ENCODE measurements around the gene ZNF217.
"Not testable (repeated sequence)": the region's sequence is repeated elsewhere in the genome, so short reads cannot be mapped to it uniquely, and the experiment has no call there.

ZNF217 gene

DNA sequence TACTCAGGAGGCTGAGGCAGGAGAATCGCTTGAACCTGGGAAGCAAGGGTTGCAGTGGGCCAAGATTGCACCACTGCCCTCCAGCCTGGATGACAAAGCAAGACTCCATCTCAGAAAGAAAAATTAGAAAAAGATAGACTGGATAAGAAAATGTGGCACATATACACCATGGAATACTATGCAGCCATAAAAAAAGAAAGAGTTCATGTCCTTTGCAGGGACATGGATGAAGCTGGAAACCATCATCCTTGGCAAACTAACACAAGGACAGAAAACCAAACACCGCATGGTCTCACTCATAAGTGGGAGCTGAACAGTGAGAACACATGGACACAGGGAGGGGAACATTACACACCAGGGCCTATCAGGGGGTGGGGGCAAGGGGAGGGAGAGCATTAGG, 70.0 kb downstream of the ZNF217 start:
- not testable (repeated sequence) for DNase-seq

DNA sequence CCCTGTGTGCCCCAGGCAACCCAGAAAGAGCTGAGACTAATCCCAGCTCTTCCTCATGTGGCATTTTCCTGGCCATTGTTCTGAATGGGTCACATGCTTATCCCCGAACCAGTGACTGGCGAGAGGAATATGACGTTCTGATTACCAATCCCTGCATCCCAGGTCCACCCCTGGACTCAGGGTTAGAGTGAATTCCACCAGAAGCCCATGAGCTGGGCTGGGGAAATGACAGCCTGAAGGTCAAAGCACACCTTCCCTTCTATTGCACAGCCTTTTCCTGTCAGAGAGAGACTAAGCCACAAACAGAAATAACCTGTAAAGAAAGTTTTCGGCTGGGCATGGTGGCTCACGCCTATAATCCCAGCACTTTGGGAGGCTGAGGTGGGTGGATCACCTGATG, 70.9 kb downstream of the ZNF217 start:
- DNase-seq, result no peak

DNA sequence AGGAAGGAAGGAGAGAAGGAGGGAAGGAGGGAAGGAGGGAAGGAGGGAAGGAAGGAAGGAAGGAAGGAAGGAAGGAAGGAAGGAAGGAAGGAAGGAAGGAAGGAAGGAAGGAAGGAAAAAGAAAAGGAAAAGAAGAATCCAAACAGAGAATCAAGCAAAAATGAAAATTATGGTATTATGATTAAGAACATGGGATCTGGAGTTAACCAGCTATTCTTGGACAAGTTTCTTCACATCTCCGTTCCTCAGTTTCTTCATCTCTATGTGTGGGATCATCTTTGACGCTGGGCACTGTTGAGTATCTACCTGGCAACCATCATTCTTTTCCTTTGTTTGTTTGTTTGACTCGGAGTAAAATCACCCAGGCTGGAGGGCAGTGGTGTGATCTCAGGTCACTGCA, 71.6 kb downstream of the ZNF217 start:
- no peak for DNase-seq

DNA sequence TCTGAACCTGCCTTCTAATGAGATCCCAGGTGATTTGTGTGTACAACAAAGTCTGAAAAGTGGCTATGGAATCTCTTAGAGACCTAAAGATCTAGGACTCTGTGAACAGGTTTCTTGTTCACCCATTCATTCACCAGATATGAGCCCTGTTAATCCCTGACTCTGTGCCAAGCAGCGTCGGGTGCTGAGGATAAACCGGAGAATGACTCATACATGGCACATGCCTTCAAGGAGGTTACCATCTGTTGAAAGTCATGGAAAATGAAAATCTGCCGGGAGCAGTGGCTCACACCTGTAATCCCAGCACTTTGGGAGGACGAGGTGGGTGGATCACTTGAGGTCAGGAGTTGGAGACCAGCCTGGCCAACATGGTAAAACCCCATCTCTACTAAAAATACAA, 72.2 kb downstream of the ZNF217 start:
- not testable (repeated sequence) for DNase-seq

DNA sequence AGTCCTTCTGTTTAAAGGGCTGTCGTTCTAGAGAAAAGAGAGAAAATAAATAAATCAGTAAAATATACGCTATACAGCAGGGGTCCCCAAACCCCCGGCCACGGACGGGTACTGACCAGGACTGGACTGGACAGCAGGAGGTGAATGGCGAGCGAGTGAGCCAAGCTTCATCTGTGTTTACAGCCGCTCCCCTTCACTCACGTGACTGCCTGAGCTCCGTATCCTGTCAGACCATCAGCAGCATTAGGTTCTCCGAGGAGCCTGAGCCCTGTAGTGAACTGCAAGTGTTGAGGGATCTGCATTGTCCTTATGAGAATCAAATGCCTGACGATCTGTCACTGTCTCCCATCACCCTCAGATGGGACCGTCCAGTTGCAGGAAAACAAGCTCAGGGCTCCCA, 76.5 kb downstream of the ZNF217 start:
- DNase-seq, result no peak
